Bone marrow (tissue), 2 donors: Measurements from ENCODE around the gene PTPN3.

ENCODE experiments used
- DNase-seq, 2 donors: peaks; one replicate each; lab custom pipeline; 2025; lab: John Stamatoyannopoulos, UW

Gene PTPN3

GRCh38 chr9:109477258-109478050 lies 20.7 kb downstream of the PTPN3 start:
- DNase-seq, result no peak

- no peak for DNase-seq
Measured at GRCh38 chr9:109476642-109477257, 21.4 kb downstream of the PTPN3 start.

GRCh38 chr9:109475526-109475925 lies 22.6 kb downstream of the PTPN3 start:
- DNase-seq, result no peak

- DNase-seq, result no peak
Measured at GRCh38 chr9:109474944-109475343, 23.2 kb downstream of the PTPN3 start.

GRCh38 chr9:109474170-109474569 lies 23.9 kb downstream of the PTPN3 start:
- DNase-seq, result no peak

- no peak for DNase-seq
Measured at GRCh38 chr9:109473329-109473728, 24.8 kb downstream of the PTPN3 start.

- DNase-seq, result no peak
Measured at GRCh38 chr9:109471475-109472393, 26.4 kb downstream of the PTPN3 start.

GRCh38 chr9:109469646-109470358 lies 28.3 kb downstream of the PTPN3 start:
- peak; percentile 2 to 65 for DNase-seq

- DNase-seq, result no peak
Measured at GRCh38 chr9:109468927-109469326, 29.2 kb downstream of the PTPN3 start.

- peak in 1 of 2 donors; percentile 45 for DNase-seq
Measured at GRCh38 chr9:109467936-109468335, 30.2 kb downstream of the PTPN3 start.

GRCh38 chr9:109466623-109467590 lies 31.2 kb downstream of the PTPN3 start:
- DNase-seq, result no peak

- no peak for DNase-seq
Measured at GRCh38 chr9:109463924-109464625, 34.0 kb downstream of the PTPN3 start.

GRCh38 chr9:109460576-109460975 lies 37.5 kb downstream of the PTPN3 start:
- no peak for DNase-seq

GRCh38 chr9:109459423-109459822 lies 38.7 kb downstream of the PTPN3 start:
- DNase-seq, result no peak

- DNase-seq, result no peak
Measured at GRCh38 chr9:109458453-109459211, 39.5 kb downstream of the PTPN3 start.

- no peak for DNase-seq
Measured at GRCh38 chr9:109456811-109457210, 41.3 kb downstream of the PTPN3 start.

- DNase-seq, result no peak
Measured at GRCh38 chr9:109455861-109456260, 42.2 kb downstream of the PTPN3 start.

GRCh38 chr9:109455391-109455790 lies 42.7 kb downstream of the PTPN3 start:
- DNase-seq, result no peak

- no peak for DNase-seq
Measured at GRCh38 chr9:109454601-109455155, 43.4 kb downstream of the PTPN3 start.
